T-helper 2 cell (primary cell): Measurements from ENCODE around the gene TMEM9.

Experiments
- DNase-seq, 5 experiments: peaks; one replicate each; pipeline versions ENCODE4 v3.0.0 to v3.0.0-alpha.2; 2012 to 2022

TMEM9 gene

GRCh38 chr1:201144701-201145100 lies 9.6 kb downstream of the TMEM9 start:
- DNase-seq, result no peak

DNA sequence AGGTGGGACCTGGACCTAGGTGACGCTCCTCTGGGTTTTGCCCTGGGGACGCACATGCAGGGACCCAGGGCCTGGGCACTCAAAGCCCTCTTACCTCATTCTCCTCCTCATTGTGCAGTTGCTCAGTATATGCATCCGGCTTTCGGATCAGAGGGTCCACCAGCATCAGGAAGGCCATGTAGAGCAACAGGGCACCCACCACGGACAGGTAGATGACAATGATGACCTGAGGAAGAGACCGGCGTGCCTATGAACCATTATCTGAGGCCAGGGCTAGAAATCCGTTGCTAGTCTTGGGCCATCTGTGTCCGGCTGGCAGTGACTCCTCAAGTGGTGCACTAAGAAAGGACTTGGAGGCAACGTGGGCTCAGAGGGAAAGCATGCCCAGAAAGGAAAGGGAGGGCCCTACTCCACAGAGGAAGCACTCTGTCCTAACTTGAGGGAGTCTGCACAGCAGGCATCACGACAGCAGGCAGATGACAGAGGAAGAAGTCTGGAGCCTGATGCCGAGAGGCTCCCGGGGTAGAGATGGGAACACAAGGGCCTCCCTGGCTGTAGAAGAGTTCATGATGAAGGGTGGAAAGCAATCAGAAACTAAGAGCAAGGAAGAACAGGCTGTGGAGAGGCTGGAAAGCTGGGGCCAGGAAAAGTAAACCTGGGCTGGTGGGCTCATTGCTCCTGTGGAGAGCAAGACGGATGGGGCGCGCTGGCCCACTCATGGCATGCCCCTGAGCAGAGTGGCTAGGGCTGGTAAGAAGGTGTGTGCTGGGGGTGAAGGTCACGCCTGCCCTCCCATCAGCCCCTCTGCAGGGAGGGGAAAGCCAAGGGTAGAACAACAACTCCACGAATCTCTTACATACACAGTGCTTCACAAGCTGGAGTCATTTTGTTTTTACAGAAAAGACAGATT lies 10.3 kb downstream of the TMEM9 start:
- DNase-seq, result no peak

GRCh38 chr1:201142849-201143725 lies 11.2 kb downstream of the TMEM9 start:
- no peak for DNase-seq

- no peak for DNase-seq
These were observed 12.0 kb downstream of the TMEM9 start for GRCh38 chr1:201142011-201142848.

DNA sequence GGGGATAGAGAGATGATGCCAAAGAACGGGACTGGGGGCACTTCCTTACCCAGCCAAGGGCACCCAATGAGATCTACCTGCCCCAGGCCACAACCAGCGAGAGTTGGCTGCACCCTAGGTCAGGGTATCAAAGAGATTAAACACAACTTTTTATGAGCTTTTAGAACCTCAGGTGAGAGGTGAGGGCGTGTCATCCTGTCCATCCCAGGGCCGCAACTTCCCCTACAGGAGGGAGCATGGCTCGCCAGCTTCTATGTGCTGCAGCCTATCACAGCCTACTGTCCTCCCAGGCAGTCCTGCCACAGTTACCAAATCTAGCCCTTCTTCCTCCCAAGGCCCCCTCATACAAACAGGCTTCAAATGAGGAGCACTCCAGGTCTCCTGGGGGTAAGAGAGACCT lies 12.9 kb downstream of the TMEM9 start:
- no peak for DNase-seq

DNA sequence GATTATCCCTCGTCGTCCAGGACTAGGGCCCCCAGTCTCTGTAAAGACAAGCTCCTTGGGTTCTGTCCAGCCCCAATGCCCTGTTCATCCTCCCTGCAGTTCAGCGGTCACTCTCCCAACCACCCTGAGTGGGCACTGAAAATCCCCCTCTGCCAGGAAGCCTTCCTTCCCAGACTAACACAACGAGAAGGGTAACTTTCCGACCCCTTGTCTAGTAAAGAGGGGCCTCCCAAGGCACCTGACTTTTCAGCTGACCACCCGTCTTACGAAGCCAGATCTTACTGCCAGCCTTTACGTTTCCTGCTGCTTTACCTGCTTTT lies 13.4 kb downstream of the TMEM9 start:
- no peak for DNase-seq

DNA sequence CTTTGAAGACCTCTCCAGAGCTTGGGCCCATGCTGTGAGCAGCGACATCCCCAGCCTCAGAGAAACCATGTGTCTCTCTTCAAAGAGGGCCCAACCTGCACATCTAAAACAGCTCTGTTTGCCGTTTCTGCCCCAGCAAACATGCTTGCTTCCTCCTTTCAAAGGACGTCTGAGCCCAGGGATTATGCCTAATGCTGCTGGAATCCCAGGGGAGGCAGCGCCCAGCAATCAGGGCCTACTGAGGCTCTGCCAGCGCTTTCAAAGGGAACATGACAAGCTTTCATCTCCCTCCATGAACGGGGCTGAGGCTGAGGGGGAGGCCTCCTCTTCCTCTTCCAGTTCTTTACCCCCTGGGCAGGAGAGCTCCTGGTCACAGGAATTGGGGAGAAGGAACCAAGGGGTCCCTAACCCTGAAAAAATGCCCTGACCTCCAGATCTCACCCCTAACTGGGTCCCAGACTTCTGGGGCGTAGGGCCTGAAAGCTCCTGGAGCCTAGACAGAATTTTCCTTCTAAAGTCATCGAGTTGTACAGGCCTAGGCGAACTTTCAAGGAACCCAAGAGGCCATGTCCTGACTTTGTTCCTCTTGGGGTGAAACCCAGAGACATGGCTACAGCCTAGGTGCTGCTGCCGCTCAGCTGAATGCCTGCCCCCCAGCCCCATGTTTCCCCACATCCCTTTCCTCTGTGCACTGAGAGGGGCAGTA lies 13.9 kb downstream of the TMEM9 start:
- no peak for DNase-seq

- no peak for DNase-seq
These were observed 14.5 kb downstream of the TMEM9 start for GRCh38 chr1:201139756-201140155.

GRCh38 chr1:201139306-201139705 lies 15.0 kb downstream of the TMEM9 start:
- no peak for DNase-seq

DNA sequence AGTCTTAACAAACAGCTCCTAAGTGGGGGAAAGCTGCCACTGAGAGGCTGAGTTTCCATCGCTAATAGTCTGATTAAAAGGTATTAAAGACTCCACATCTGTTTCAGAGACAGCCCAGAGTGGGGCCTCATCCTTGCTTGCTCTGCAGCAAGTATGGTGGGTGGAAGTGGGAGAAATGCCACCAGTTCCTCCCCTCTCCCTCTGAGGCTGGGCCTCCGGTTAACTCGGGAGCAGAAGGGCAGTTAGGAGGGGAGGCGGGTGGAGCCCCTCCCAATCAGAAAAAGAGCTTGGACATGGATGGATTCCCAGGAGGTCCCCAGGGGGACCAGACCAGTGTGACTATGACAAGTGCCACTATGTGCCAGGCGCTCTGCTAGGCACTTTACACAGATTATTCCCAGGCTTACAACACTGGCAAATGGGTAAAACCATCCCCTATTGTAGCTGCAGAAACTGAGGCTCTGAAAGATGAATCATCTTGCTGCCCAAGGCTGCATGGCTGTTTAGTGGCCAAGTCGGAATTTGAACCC lies 15.9 kb downstream of the TMEM9 start:
- DNase-seq, result no peak

DNA sequence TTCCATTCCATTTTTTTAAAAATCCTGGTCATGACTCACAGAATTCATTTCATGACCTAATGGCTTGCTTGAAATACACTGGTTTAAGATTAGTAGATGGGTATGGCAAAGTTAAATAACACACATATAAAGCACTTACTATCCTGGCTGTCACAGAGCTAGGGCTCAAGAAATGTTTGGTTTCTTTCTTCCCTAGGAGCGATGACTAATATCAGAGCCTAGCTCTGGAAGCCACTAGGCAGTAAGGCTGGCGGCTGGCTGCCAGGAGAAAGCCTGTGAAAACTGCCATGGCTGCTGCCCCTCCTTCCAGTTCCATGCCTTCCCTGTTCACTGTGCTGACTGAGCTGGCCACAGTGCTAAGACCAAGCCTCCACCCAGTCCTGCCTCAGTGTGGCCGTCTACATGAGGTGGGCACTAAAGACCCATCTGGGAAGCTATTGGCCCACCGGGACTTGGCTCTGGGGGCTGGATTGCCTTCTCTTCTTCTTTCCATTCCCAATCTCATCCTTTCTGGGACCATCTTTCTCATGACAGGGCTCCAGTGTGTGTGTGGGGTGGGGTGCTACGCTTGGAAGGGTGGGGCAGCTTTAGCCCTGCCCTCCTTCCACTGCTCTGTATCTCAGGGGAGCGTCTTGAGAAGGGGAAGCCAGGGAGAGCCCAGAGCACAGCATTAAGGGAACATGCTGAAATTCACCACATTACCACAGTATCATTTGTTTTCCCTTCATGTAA lies 16.5 kb downstream of the TMEM9 start:
- DNase-seq, result no peak

GRCh38 chr1:201137024-201137392 lies 17.3 kb downstream of the TMEM9 start:
- DNase-seq, result no peak

DNA sequence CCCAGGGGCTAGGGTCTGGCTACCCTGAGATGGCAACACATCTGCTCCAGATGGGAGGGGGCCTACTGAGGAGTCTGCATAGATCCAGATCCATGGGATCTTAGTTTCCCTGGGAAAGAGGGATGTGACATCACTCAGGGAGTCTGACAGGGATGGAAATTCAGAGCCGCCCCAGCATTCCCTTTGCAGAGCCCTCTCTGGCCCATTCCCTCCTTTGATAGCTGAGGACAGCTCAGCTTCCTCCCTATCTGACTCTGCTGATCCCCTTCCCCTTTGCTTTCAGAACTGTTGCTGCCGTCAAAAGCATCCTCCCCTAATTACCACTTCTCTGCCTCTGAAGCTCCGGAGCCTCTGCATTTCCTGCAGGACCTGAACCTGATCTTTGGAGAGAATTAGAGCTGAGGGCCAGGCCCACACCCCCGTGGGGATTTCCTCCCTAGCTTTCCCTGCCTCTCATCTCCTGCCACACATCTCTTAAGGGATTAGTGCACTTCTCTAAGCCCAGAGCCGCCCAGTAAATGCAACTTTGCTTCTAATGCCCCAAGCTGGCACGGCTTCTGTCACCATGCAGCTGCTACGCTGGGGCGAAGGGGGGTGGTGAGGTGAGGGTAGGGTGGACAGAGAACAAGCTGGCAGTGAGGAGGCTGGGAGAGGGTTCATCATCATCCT lies 17.8 kb downstream of the TMEM9 start:
- DNase-seq, result no peak

DNA sequence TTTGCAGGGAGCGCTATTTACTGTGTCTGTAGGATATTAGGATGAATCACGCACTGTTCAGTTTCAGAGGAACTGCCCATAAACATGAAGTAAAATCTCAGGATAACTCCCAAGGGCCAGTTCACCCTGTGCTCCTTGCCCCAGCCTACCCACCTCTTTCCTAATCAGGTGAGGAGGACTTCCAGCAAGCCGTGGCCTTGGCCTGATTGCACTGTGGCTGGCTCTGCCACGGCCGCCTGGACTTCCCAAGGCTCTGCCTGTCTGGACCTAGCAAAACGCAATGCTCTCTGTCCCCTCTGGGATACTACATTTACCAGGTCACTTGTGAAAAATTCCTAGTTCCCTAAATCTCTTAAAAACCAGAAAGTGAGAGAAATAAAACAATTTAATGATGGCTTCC lies 19.9 kb downstream of the TMEM9 start:
- no peak for DNase-seq

DNA sequence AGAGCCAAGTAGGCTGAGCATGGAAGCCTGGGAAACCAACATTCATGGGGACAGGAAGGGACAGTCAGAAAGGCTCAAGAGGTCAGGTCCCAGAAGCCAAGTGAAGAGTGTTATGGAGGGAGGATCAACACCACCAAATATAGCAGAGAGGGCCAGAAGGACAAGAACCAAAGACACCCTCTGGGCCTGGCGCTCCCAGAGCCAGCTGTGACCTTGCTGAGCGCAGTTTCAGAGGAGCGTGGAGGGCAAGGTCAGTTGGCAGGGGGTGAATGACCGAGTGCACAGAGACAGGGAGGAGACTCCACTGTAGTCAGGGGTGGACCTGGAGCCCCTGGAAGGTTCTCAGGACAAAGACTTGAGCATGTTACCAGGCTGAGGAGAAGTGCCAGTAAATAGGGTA lies 22.9 kb downstream of the TMEM9 start:
- DNase-seq, result no peak

- no peak for DNase-seq
These were observed 25.3 kb downstream of the TMEM9 start for GRCh38 chr1:201128962-201129361.

GRCh38 chr1:201128476-201128875 lies 25.8 kb downstream of the TMEM9 start:
- DNase-seq, result no peak

DNA sequence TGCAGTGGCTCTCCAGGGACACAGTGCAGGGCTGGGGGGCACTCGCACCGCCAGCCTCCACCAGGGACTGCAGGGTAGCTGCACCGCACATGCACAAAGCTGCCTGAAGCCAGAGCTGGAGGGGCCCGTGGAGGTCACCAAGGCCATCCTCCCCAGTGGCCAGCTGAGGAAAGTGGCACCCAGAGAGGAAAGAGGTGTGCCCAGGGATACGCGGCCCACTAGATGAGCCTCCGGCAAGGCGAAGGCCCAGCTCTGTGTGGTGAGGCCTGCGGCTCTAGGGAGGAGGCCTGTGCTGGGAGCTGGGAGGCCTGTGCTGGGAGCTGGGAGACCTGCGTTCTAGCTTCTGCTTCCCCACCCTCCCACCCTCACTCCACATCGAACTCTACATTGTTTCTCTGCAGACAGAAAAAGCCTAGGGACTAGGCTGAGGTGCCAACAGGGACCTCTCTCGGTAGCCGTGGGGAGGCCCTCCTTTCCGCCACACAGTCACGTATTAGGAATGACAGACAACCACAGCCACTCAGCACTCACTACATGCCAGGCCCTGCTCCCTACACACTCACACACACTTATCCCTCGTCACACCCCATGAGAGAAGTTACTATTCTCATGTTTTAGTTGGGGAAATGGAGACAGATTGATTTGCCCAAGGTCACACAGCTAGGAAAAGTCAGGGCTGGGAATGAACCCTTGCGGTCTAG lies 26.4 kb downstream of the TMEM9 start:
- DNase-seq, result no peak

- DNase-seq, result no peak
These were observed 27.2 kb downstream of the TMEM9 start, which contains the start of gene ASCL5 for GRCh38 chr1:201126832-201127754. TSS of gene ASCL5 (minus strand) at chr1:201127184. CDS start at chr1:201115372, 11,812 bp downstream.
